ENCODE results near the gene GOLGA7B.

Gene GOLGA7B

GRCh38 chr10:97910661-97911060 lies 61.0 kb downstream of the GOLGA7B start:
- no peaks in the 10 kb centered on the region for H3K79me2 ChIP-seq (ENCODE audit: low read length)
- no peaks in the 10 kb centered on the region for H4K20me1 ChIP-seq (ENCODE audit: insufficient read depth, low read length)
- peaks cover 3% of the 10 kb centered on the region; the same call in 1 of the 2 replicates for H3K4me1 ChIP-seq (ENCODE audit: low read length)
- no peak overlapping the region for H2AFZ ChIP-seq (ENCODE audit: low read depth, low read length)
- H3K4me2 ChIP-seq (ENCODE audit: low read length) = no peak overlapping the region
- no peak overlapping the region for H3K9ac ChIP-seq (ENCODE audit: low read length)
- H3K4me3 ChIP-seq (ENCODE audit: low read length) = no peak overlapping the region
- H3K27ac ChIP-seq (ENCODE audit: low read length) = no peak overlapping the region
- H3K9me3 ChIP-seq (ENCODE audit: insufficient read depth, low read length) = no peaks in the 10 kb centered on the region
- H3K36me3 ChIP-seq (replicated peaks; ENCODE audit: low read depth, low read length) = no peaks in the 10 kb centered on the region
- TF ChIP-seq EZH2phosphoT487 (IDR thresholded peaks at IDR 0.05; ENCODE audit: low read depth) (no peak), CTCF (IDR thresholded peaks at IDR 0.05; ENCODE audit: low read depth, low read length) (no peak)
- peaks cover 29% of the 10 kb centered on the region for H3K27me3 ChIP-seq (ENCODE audit: low read depth, low read length)

- peaks cover 29% of the 10 kb centered on the region for H3K27me3 ChIP-seq (ENCODE audit: low read depth, low read length)
- H4K20me1 ChIP-seq (ENCODE audit: insufficient read depth, low read length) = no peaks in the 10 kb centered on the region
- peaks cover 3% of the 10 kb centered on the region; the same call in 1 of the 2 replicates for H3K4me1 ChIP-seq (ENCODE audit: low read length)
- no peak overlapping the region for H3K4me2 ChIP-seq (ENCODE audit: low read length)
- H3K9ac ChIP-seq (ENCODE audit: low read length) = no peak overlapping the region
- no peak overlapping the region for H3K27ac ChIP-seq (ENCODE audit: low read length)
- H3K9me3 ChIP-seq (ENCODE audit: insufficient read depth, low read length) = no peaks in the 10 kb centered on the region
- no peaks in the 10 kb centered on the region for H3K79me2 ChIP-seq (ENCODE audit: low read length)
- H2AFZ ChIP-seq (ENCODE audit: low read depth, low read length) = no peak overlapping the region
- H3K4me3 ChIP-seq (ENCODE audit: low read length) = no peak overlapping the region
- H3K36me3 ChIP-seq (replicated peaks; ENCODE audit: low read depth, low read length) = no peaks in the 10 kb centered on the region
- no peak for TF ChIP-seq EZH2phosphoT487 (IDR thresholded peaks at IDR 0.05; ENCODE audit: low read depth)
- no peak for TF ChIP-seq CTCF (IDR thresholded peaks at IDR 0.05; ENCODE audit: low read depth, low read length)
Observed at GRCh38 chr10:97911217-97911616, 61.6 kb downstream of the GOLGA7B start.

- Histone ChIP-seq H4K20me1 (ENCODE audit: insufficient read depth, low read length) (no peaks in the 10 kb centered on the region), H3K36me3 (replicated peaks; ENCODE audit: low read depth, low read length) (no peaks in the 10 kb centered on the region), H3K27me3 (ENCODE audit: low read depth, low read length) (peaks cover 19% of the 10 kb centered on the region), H3K4me1 (ENCODE audit: low read length) (peaks cover 3% of the 10 kb centered on the region; the same call in 1 of the 2 replicates), H2AFZ (ENCODE audit: low read depth, low read length) (no peak overlapping the region), H3K79me2 (ENCODE audit: low read length) (no peaks in the 10 kb centered on the region), H3K9ac (ENCODE audit: low read length) (no peak overlapping the region), H3K27ac (ENCODE audit: low read length) (no peak overlapping the region), H3K9me3 (ENCODE audit: insufficient read depth, low read length) (no peaks in the 10 kb centered on the region), H3K4me3 (ENCODE audit: low read length) (no peak overlapping the region), H3K4me2 (ENCODE audit: low read length) (no peak overlapping the region)
- no peak for TF ChIP-seq EZH2phosphoT487 (IDR thresholded peaks at IDR 0.05; ENCODE audit: low read depth)
- TF ChIP-seq CTCF (IDR thresholded peaks at IDR 0.05; ENCODE audit: low read depth, low read length) = no peak
Observed at GRCh38 chr10:97913193-97913592, 63.5 kb downstream of the GOLGA7B start.

GRCh38 chr10:97913614-97914013 lies 64.0 kb downstream of the GOLGA7B start:
- H3K27me3 ChIP-seq (ENCODE audit: low read depth, low read length) = peaks cover 19% of the 10 kb centered on the region
- no peak for TF ChIP-seq EZH2phosphoT487 (IDR thresholded peaks at IDR 0.05; ENCODE audit: low read depth)
- TF ChIP-seq CTCF (IDR thresholded peaks at IDR 0.05; ENCODE audit: low read depth, low read length) = no peak

More at GRCh38 chr10:97913614-97914013, 64.0 kb downstream of the GOLGA7B start:
- Histone ChIP-seq H3K4me2 (ENCODE audit: low read length) (no peak overlapping the region), H3K27ac (ENCODE audit: low read length) (no peak overlapping the region), H2AFZ (ENCODE audit: low read depth, low read length) (no peak overlapping the region), H3K9ac (ENCODE audit: low read length) (no peak overlapping the region), H3K9me3 (ENCODE audit: insufficient read depth, low read length) (no peaks in the 10 kb centered on the region), H3K79me2 (ENCODE audit: low read length) (no peaks in the 10 kb centered on the region), H3K4me1 (ENCODE audit: low read length) (peaks cover 3% of the 10 kb centered on the region; the same call in 1 of the 2 replicates), H3K4me3 (ENCODE audit: low read length) (no peak overlapping the region), H3K36me3 (replicated peaks; ENCODE audit: low read depth, low read length) (no peaks in the 10 kb centered on the region), H4K20me1 (ENCODE audit: insufficient read depth, low read length) (no peaks in the 10 kb centered on the region)
